Activated CD4-positive, alpha-beta memory T cell treated with anti-CD3 and anti-CD28 coated beads for 36 hours (primary cell): Measurements from ENCODE around the gene IZUMO2. TPM values are rescaled to one million over a fixed set of nuclear protein-coding genes. Genes with fewer than 3 reads are reported as not detected.
"Not testable (repeated sequence)": the region's sequence is repeated elsewhere in the genome, so short reads cannot be mapped to it uniquely, and the experiment has no call there.

ENCODE experiments used
- CTCF ChIA-PET: fragments of 350-600 bp; sonication (Branson Sonifier 250); formaldehyde crosslinking; loops from one replicate; lab custom pipeline; 2021; ENCODE audit warnings: antibody characterized with exemption, inconsistent platforms; lab: Charles Lee
- POLR2A ChIA-PET: fragments of 350-600 bp; sonication (Branson Sonifier 250); formaldehyde crosslinking; loops from one replicate; lab custom pipeline; 2021; ENCODE audit warnings: antibody characterized with exemption; lab: Charles Lee
- DNase-seq: peaks from one replicate; pipeline ENCODE4 v3.0.0-alpha.2; 2020
- H3K27ac Mint-ChIP-seq: one replicate; pipeline ENCODE4 v1.8.0; 2021; ENCODE audit warnings: mixed read lengths
- H3K27me3 Mint-ChIP-seq: one replicate; pipeline ENCODE4 v1.8.0; 2021; ENCODE audit warnings: mixed read lengths
- H3K36me3 Mint-ChIP-seq: one replicate; pipeline ENCODE4 v1.8.0; 2021; ENCODE audit warnings: mixed read lengths
- H3K4me1 Mint-ChIP-seq: one replicate; pipeline ENCODE4 v1.8.0; 2021; ENCODE audit warnings: low read depth, mixed read lengths
- H3K4me3 Mint-ChIP-seq: one replicate; pipeline ENCODE4 v1.8.0; 2021; ENCODE audit warnings: mild to moderate bottlenecking, mixed read lengths
- H3K9me3 Mint-ChIP-seq: one replicate; pipeline ENCODE4 v1.8.0; 2021; ENCODE audit warnings: mixed read lengths
- intact Hi-C: fragments of 100-400 bp; cut with micrococcal nuclease; formaldehyde crosslinking; loops from one replicate; pipeline ENCODE4 v1.15.1; 2023
- total RNA-seq, 2 experiments: library from RNA; stranded (reverse); gene quantifications; one replicate each; pipeline ENCODE4 v1.2.3, GENCODE V29; 2021

The IZUMO2 gene
- total RNA-seq, 2 experiments from 2014 or later, result not detected

DNA sequence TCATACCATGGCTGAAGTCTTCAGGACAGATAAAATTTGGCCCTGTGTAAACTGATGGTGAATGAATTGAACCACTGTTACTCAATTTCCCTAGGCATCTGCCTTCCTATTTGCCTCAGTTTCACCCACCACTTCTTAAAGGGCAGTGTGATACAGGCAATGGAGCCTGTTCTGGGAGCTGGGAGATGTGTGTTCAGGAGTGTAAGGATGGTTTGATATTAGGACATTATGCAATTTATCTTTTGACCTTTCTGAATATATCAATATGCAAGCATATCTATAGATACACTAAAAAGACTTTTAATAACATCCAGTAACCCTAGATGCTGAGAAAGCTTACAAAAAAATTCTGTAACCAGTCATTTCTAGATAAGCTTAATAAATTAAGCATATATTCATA lies 14.6 kb downstream of the IZUMO2 start:
- ChIA-PET CTCF (interaction anchor here (0.8 to 1.8 kb wide), 7 partner anchors 13 to 220 kb away, joined by 3 to 6 read pairs (median 3); no protein-coding TSS in a partner anchor), POLR2A (interaction anchor here (0.7 kb wide), 1 partner anchor 11 kb away, joined by 3 read pairs; no protein-coding TSS in a partner anchor)
- peaks cover 25% of the 10 kb centered on the region for H3K27me3 Mint-ChIP-seq
- intact Hi-C loops, result no loop called here
- no peak overlapping the region for H3K27ac Mint-ChIP-seq
- H3K4me1 Mint-ChIP-seq, result peaks cover 6% of the 10 kb centered on the region
- H3K4me3 Mint-ChIP-seq, result no peak overlapping the region
- no peak for DNase-seq
- H3K9me3 Mint-ChIP-seq, result peaks cover 2% of the 10 kb centered on the region
- H3K36me3 Mint-ChIP-seq, result no peaks in the 10 kb centered on the region

GRCh38 chr19:50147462-50148423 lies 15.3 kb downstream of the IZUMO2 start:
- POLR2A ChIA-PET, result no interaction called here
- Mint-ChIP-seq H3K4me3 (peak overlapping the region; percentile 76), H3K27ac (no peak overlapping the region), H3K36me3 (no peaks in the 10 kb centered on the region), H3K27me3 (peaks cover 25% of the 10 kb centered on the region), H3K9me3 (peaks cover 2% of the 10 kb centered on the region), H3K4me1 (peaks cover 6% of the 10 kb centered on the region)
- peak; percentile 78 for DNase-seq
- intact Hi-C loops, result no loop called here
- CTCF ChIA-PET, result interaction anchor here (0.7 to 1.8 kb wide), 11 partner anchors 12 to 219 kb away, joined by 3 to 6 read pairs (median 3); no protein-coding TSS in a partner anchor

DNA sequence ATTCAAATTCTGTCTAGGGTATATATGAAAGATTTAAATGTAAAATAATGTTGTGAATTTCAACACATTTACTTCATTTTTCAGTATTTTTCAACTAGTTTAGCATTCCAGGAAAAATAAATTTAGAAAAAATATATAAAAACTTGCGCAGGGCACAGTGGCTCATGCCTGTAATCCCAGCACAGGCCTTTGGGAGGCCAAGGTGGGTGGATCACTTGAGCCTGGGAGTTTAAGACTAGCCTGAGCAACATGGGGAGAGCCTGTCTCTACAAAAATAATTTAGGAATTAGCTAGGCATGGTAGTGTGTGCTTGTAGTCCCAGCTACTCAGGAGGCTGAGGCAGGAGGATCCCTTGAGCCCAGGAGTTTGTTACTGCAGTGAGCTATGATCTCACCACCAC lies 21.2 kb downstream of the IZUMO2 start:
- POLR2A ChIA-PET, result not testable (repeated sequence)

DNA sequence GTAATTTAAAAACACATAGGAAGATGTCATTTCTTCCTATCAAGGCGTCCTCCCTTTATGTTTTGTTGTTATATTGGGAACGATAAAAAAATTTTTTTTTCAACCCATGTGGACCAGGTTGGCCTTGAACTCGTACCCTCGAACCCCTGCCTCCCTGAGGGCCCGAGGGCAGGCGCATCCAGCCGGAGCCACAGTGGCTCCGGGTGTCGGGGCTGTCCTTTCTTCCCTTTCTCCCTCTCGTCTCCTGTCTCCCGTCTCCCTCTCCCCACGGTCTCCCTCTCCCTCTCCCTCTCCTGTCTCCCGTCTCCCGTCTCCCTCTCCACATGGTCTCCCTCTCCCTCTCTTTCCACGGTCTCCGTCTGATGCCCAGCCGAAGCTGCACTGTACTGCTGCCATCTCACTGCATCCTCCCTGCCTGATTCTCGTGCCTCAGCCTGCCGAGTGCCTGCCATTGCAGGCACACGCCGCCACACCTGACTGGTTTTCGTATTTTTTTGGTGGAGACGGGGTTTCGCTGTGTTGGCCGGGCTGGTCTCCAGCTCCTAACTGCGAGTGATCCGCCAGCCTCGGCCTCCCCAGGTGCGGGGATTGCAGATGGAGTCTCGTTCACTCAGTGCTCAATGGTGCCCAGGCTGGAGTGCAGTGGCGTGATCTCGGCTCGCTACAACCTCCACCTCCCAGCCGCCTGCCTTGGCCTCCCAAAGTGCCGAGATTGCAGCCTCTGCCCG lies 22.8 kb downstream of the IZUMO2 start:
- H3K4me1 Mint-ChIP-seq, intact Hi-C loops, POLR2A ChIA-PET, H3K9me3 Mint-ChIP-seq, H3K27ac Mint-ChIP-seq, DNase-seq, H3K36me3 Mint-ChIP-seq, H3K4me3 Mint-ChIP-seq, H3K27me3 Mint-ChIP-seq, CTCF ChIA-PET: not testable (repeated sequence)

More for the DNA sequence above, 21.2 kb downstream of the IZUMO2 start:
- H3K4me1 Mint-ChIP-seq, DNase-seq, H3K9me3 Mint-ChIP-seq, H3K36me3 Mint-ChIP-seq, intact Hi-C loops, H3K4me3 Mint-ChIP-seq, H3K27me3 Mint-ChIP-seq, CTCF ChIA-PET, H3K27ac Mint-ChIP-seq: not testable (repeated sequence)

- H3K9me3 Mint-ChIP-seq, POLR2A ChIA-PET, H3K27ac Mint-ChIP-seq, H3K27me3 Mint-ChIP-seq, H3K4me3 Mint-ChIP-seq, DNase-seq, H3K36me3 Mint-ChIP-seq, intact Hi-C loops, H3K4me1 Mint-ChIP-seq: not testable (repeated sequence)
- CTCF ChIA-PET, result interaction anchor here (0.9 to 1.6 kb wide), 5 partner anchors 90 to 237 kb away, joined by 3 to 6 read pairs (median 3); no protein-coding TSS in a partner anchor
Observed at GRCh38 chr19:50136603-50137365, 26.3 kb downstream of the IZUMO2 start.

DNA sequence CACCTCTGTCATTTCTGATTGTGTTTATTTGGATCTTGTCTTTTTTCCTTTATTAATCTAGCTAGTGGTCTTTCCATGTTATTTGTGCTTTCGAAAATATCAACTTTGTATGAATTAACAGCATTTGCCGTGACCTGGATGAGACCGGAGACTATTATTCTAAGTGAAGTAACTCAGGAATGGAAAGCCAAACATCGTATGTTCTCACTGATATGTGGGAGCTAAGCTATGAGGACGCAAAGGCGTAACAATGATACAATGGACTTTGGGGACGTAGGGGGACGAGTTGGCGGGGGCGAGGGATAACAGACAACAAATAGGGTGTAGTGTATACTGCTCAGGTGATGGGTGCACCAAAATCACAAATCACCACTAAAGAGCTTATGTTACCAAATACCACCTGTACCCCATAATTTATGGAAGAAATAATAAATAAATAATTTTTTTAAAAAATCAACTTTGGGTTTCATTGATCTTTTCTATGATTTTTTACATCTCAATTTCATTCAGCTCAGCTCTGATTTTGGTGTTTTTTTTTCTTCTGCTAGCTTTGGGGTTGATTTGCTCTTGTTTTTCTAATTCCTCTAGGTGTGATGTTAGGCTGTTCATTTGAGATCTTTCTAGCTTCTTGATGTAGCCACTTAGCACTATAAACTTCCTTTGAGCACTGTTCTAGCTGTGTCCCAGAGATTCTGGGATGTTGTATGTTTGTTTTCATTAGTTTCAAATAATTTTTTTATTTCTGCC lies 27.1 kb downstream of the IZUMO2 start:
- intact Hi-C loops, H3K27me3 Mint-ChIP-seq, POLR2A ChIA-PET, H3K4me3 Mint-ChIP-seq, H3K9me3 Mint-ChIP-seq, H3K36me3 Mint-ChIP-seq, H3K27ac Mint-ChIP-seq, H3K4me1 Mint-ChIP-seq, DNase-seq: not testable (repeated sequence)
- CTCF ChIA-PET, result interaction anchor here (0.7 to 1.6 kb wide), 10 partner anchors 11 to 1375 kb away, joined by 3 to 6 read pairs (median 3); no protein-coding TSS in a partner anchor

GRCh38 chr19:50134777-50135719 lies 28.0 kb downstream of the IZUMO2 start:
- POLR2A ChIA-PET, H3K4me3 Mint-ChIP-seq, H3K27ac Mint-ChIP-seq, H3K27me3 Mint-ChIP-seq, intact Hi-C loops, H3K36me3 Mint-ChIP-seq, H3K4me1 Mint-ChIP-seq, DNase-seq, H3K9me3 Mint-ChIP-seq: not testable (repeated sequence)
- CTCF ChIA-PET, result interaction anchor here (1.1 to 1.6 kb wide), 5 partner anchors 14 to 235 kb away, joined by 3 to 6 read pairs (median 3); no protein-coding TSS in a partner anchor

GRCh38 chr19:50133518-50134492 lies 29.3 kb downstream of the IZUMO2 start:
- intact Hi-C loops, CTCF ChIA-PET, H3K4me3 Mint-ChIP-seq: not testable (repeated sequence)

DNA sequence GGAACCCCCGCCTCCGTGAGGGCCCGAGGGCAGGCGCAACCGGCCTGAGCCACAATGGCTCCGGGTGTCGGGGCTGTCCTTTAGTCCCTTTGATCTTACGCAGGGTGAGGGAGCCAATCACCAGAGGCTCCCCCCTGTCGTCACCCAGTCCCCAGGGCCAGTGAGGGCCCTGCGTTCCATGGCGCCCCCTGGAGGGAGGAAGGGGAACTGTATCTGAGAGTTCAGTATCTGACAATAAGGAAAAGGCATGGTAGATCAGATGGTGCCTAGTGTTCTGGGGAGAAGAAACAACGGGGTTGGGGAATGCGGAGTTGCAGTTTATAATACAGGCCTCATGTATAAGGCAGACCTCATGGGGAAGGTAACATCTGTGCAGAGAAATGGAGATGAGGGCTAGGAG lies 59.1 kb downstream of the IZUMO2 start:
- H3K27ac Mint-ChIP-seq, POLR2A ChIA-PET, H3K4me1 Mint-ChIP-seq, DNase-seq, H3K4me3 Mint-ChIP-seq, H3K27me3 Mint-ChIP-seq, H3K9me3 Mint-ChIP-seq, intact Hi-C loops, H3K36me3 Mint-ChIP-seq, CTCF ChIA-PET: not testable (repeated sequence)

More at GRCh38 chr19:50133518-50134492, 29.3 kb downstream of the IZUMO2 start:
- H3K4me1 Mint-ChIP-seq, DNase-seq, H3K36me3 Mint-ChIP-seq, H3K9me3 Mint-ChIP-seq, H3K27me3 Mint-ChIP-seq, H3K27ac Mint-ChIP-seq, POLR2A ChIA-PET: not testable (repeated sequence)
